C4-2B (cell line): ENCODE data around the gene GLI3.

Experiments
- ZFX ChIP-seq: fragments of 450-650 bp; IDR thresholded peaks from 2 replicates; pipeline ENCODE4 v1.6.1; 2017
- TF ChIP-seq, protein P1 (sequence below): fragments of 450-650 bp; conservative IDR thresholded peaks from 2 replicates; pipeline ENCODE4 v1.5.1; 2017; ENCODE audit warnings: mild to moderate bottlenecking

DNA sequence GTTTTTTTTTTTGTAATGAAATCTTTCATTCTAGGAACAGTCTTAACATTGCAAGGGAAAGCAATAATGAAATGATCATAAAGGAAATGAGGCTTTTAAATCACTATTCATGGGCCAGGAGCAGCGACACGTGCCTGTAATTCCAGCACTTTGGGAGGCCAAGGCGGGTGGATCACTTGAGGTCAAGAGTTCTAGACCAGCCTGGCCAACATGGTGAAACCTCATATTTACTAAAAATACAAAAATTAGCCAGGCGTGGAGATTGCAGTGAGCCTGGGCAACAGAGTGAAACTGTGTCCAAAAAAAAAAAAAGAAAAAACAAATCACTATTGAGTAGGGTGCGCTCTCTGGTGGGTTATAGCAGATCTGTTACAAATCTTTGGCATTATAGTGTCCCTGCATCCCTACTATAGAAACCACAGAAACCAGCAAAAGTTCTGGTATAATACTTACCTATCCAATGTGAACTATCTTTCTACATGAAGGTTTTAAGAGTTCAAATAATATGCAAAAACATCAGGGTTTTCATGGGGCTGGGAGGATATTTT, 72.1 kb downstream of the GLI3 start:
- TF ChIP-seq, protein P1, sequence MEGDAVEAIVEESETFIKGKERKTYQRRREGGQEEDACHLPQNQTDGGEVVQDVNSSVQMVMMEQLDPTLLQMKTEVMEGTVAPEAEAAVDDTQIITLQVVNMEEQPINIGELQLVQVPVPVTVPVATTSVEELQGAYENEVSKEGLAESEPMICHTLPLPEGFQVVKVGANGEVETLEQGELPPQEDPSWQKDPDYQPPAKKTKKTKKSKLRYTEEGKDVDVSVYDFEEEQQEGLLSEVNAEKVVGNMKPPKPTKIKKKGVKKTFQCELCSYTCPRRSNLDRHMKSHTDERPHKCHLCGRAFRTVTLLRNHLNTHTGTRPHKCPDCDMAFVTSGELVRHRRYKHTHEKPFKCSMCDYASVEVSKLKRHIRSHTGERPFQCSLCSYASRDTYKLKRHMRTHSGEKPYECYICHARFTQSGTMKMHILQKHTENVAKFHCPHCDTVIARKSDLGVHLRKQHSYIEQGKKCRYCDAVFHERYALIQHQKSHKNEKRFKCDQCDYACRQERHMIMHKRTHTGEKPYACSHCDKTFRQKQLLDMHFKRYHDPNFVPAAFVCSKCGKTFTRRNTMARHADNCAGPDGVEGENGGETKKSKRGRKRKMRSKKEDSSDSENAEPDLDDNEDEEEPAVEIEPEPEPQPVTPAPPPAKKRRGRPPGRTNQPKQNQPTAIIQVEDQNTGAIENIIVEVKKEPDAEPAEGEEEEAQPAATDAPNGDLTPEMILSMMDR, result no peak
- TF ChIP-seq ZFX, result no peak
